Caco-2 (cell line): ENCODE measurements around the gene DCAF5. TPM values are rescaled to one million over a fixed set of nuclear protein-coding genes. Genes with fewer than 3 reads are reported as not detected.

Experiments
- BruUV-seq: library from RNA; stranded (reverse); fragments of 400-500 nt; replicated peaks from 2 replicates; lab custom pipeline; 2021; lab: Mats Ljungman, UMichigan
- CTCF ChIA-PET: fragments of 300-600 bp; sonication (Branson Sonifier 250); formaldehyde crosslinking; loops from one replicate; lab custom pipeline; 2022; ENCODE audit warnings: antibody characterized with exemption; lab: Charles Lee
- POLR2A ChIA-PET: fragments of 300-600 bp; sonication (Branson Sonifier 250); formaldehyde crosslinking; loops from one replicate; lab custom pipeline; 2022; ENCODE audit warnings: antibody characterized with exemption; lab: Charles Lee
- DNase-seq, 2 experiments: peaks; one replicate each; pipeline versions ENCODE4 v3.0.0 to v3.0.0-alpha.2; 2020 to 2022
- H3K27me3 ChIP-seq: replicated peaks from 2 replicates; pipeline ENCODE4 v1.6.0; 2011; ENCODE audit warnings: low read length; ENCODE audit not compliant: control insufficient read depth, insufficient read depth
- H3K36me3 ChIP-seq: 2 replicates; pipeline ENCODE4 v1.5.1; 2011; ENCODE audit warnings: low read length; ENCODE audit not compliant: control insufficient read depth, insufficient read depth
- H3K4me1 ChIP-seq: fragments of 250-450 bp; sonication (Bioruptor Pico); 2 replicates; pipeline ENCODE4 v1.5.1; 2020; ENCODE audit warnings: mild to moderate bottlenecking
- H3K4me3 ChIP-seq: 2 replicates; pipeline ENCODE4 v1.5.1; 2011; ENCODE audit warnings: low read depth, mild to moderate bottlenecking, control low read depth, low read length
- H3K9me3 ChIP-seq: fragments of 250-450 bp; sonication (Bioruptor Pico); 2 replicates; pipeline ENCODE4 v1.5.1; 2020; ENCODE audit warnings: mild to moderate bottlenecking, moderate library complexity
- H3K27ac Mint-ChIP-seq: one replicate; pipeline ENCODE4 v1.8.0; 2022; ENCODE audit warnings: mixed read lengths; ENCODE audit not compliant: unreplicated experiment
- H3K27me3 Mint-ChIP-seq: one replicate; pipeline ENCODE4 v1.8.0; 2022; ENCODE audit warnings: mixed read lengths; ENCODE audit not compliant: insufficient read depth, unreplicated experiment
- H3K36me3 Mint-ChIP-seq: one replicate; pipeline ENCODE4 v1.8.0; 2022; ENCODE audit warnings: mild to moderate bottlenecking, mixed read lengths; ENCODE audit not compliant: insufficient read depth, unreplicated experiment
- H3K4me1 Mint-ChIP-seq: one replicate; pipeline ENCODE4 v1.8.0; 2022; ENCODE audit warnings: low read depth, mixed read lengths; ENCODE audit not compliant: unreplicated experiment
- H3K4me3 Mint-ChIP-seq: one replicate; pipeline ENCODE4 v1.8.0; 2022; ENCODE audit warnings: mild to moderate bottlenecking, moderate library complexity, mixed read lengths; ENCODE audit not compliant: unreplicated experiment
- H3K9me3 Mint-ChIP-seq: one replicate; pipeline ENCODE4 v1.8.0; 2022; ENCODE audit warnings: mixed read lengths; ENCODE audit not compliant: unreplicated experiment
- CTCF ChIP-seq, 2 experiments: fragments of 200-600 bp in 1 of 2; IDR thresholded peaks; 1 replicate in 1 of 2; 2 replicates in 1 of 2; pipeline versions ENCODE4 v1.5.1 to v1.8.0; 2011 to 2022; ENCODE audit warnings: antibody characterized with exemption in 1 of 2, control low read depth in 1 of 2, inconsistent platforms in 1 of 2, low read depth in 1 of 2, low read length in 1 of 2, mild to moderate bottlenecking in 1 of 2, moderate library complexity in 1 of 2; ENCODE audit not compliant: insufficient read depth in 1 of 2, severe bottlenecking in 1 of 2, unreplicated experiment in 1 of 2
- intact Hi-C: fragments of 100-400 bp; cut with micrococcal nuclease; formaldehyde crosslinking; loops from one replicate; pipeline ENCODE4 v1.10.0; 2022; ENCODE audit not compliant: unreplicated experiment
- total RNA-seq: library from RNA; stranded (reverse); gene quantifications from 2 replicates; pipeline ENCODE4 v1.2.3, GENCODE V29; 2022

Gene DCAF5
- total RNA-seq, 1 experiment from 2014 or later, result 34.8 TPM

- no peaks in the 10 kb centered on the region for H3K36me3 ChIP-seq
- H3K27me3 ChIP-seq, result no peaks in the 10 kb centered on the region
- no peak overlapping the region for H3K4me3 ChIP-seq
- no peaks in the 10 kb centered on the region for H3K9me3 ChIP-seq
- CTCF ChIA-PET, result no interaction called here
- Mint-ChIP-seq H3K27me3 (no peaks in the 10 kb centered on the region), H3K9me3 (no peaks in the 10 kb centered on the region), H3K4me3 (no peak overlapping the region), H3K4me1 (peaks cover 11% of the 10 kb centered on the region), H3K27ac (no peak overlapping the region), H3K36me3 (no peaks in the 10 kb centered on the region)
- no TSS peak for BruUV-seq
- POLR2A ChIA-PET, result no interaction called here
- DNase-seq, result no peak
- intact Hi-C loops, result no loop called here
- TF ChIP-seq CTCF (IDR thresholded peaks at IDR 0.05; ENCODE audit: insufficient read depth in 1 of 2, low read depth in 1 of 2, low read length in 1 of 2, severe bottlenecking in 1 of 2, unreplicated experiment in 1 of 2), result no peak
- H3K4me1 ChIP-seq, result peaks cover 6% of the 10 kb centered on the region; the same call in 1 of the 2 replicates
Measured at GRCh38 chr14:69004731-69005431, 148.0 kb downstream of the DCAF5 start.

GRCh38 chr14:69003626-69004025 is 149.3 kb downstream of the DCAF5 start:
- intact Hi-C loops, result no loop called here
- no peaks in the 10 kb centered on the region for H3K9me3 Mint-ChIP-seq
- TF ChIP-seq CTCF (IDR thresholded peaks at IDR 0.05; ENCODE audit: insufficient read depth in 1 of 2, low read depth in 1 of 2, low read length in 1 of 2, severe bottlenecking in 1 of 2, unreplicated experiment in 1 of 2), result no peak
- no peaks in the 10 kb centered on the region for H3K36me3 ChIP-seq
- H3K36me3 Mint-ChIP-seq, result no peaks in the 10 kb centered on the region
- POLR2A ChIA-PET, result no interaction called here
- H3K4me1 ChIP-seq, result peaks cover 6% of the 10 kb centered on the region; the same call in 1 of the 2 replicates
- H3K27me3 ChIP-seq, result no peaks in the 10 kb centered on the region
- no peaks in the 10 kb centered on the region for H3K9me3 ChIP-seq
- no peak overlapping the region for H3K4me3 ChIP-seq
- H3K4me1 Mint-ChIP-seq, result peaks cover 11% of the 10 kb centered on the region
- DNase-seq, result no peak
- BruUV-seq, result no TSS peak
- CTCF ChIA-PET, result no interaction called here
- H3K4me3 Mint-ChIP-seq, result no peak overlapping the region
- no peaks in the 10 kb centered on the region for H3K27me3 Mint-ChIP-seq
- H3K27ac Mint-ChIP-seq, result peak overlapping the region; percentile 13

- intact Hi-C loops, result loop anchor here (1.0 kb wide), 2 partner anchors 91 to 139 kb away; no protein-coding TSS in a partner anchor
- POLR2A ChIA-PET, result no interaction called here
- no peak overlapping the region for H3K27ac Mint-ChIP-seq
Measured at GRCh38 chr14:69002069-69002468, 150.8 kb downstream of the DCAF5 start.

More at GRCh38 chr14:69002069-69002468, 150.8 kb downstream of the DCAF5 start:
- Mint-ChIP-seq H3K36me3 (no peaks in the 10 kb centered on the region), H3K27me3 (no peaks in the 10 kb centered on the region), H3K9me3 (no peaks in the 10 kb centered on the region), H3K4me3 (no peak overlapping the region), H3K4me1 (peaks cover 11% of the 10 kb centered on the region)
- DNase-seq, result peak; percentile 69 to 75
- no peaks in the 10 kb centered on the region for H3K36me3 ChIP-seq
- H3K4me3 ChIP-seq, result no peak overlapping the region
- TF ChIP-seq CTCF (IDR thresholded peaks at IDR 0.05; ENCODE audit: insufficient read depth in 1 of 2, low read depth in 1 of 2, low read length in 1 of 2, severe bottlenecking in 1 of 2, unreplicated experiment in 1 of 2), result peak in 1 of 2 experiments; percentile 52
- peaks cover 6% of the 10 kb centered on the region; the same call in 1 of the 2 replicates for H3K4me1 ChIP-seq
- H3K9me3 ChIP-seq, result no peaks in the 10 kb centered on the region
- CTCF ChIA-PET, result interaction anchor here (0.6 to 2.1 kb wide), 5 partner anchors 22 to 139 kb away, joined by 3 to 9 read pairs (median 4); no protein-coding TSS in a partner anchor
- no peaks in the 10 kb centered on the region for H3K27me3 ChIP-seq
- BruUV-seq, result no TSS peak
